Measurements from ENCODE around the gene LSR.

DNA sequence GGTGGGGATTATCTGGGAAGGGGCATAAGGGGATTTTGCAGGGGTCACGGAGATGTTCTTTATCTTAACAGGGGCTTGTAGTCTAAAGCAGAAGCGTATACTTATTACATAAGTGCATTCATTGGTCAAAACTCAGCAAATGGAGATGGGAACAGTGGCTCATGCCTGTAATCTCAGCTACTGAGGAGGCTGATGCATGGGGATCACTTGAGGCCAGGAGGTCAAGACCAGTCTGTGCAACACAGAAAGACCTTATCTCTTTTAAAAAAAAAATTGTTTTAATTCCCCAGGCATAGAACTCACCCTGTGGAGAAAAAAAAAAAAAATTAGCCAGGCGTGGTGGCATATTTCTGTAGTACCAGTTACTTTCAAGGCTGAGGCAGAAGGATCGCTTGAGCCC, 39.2 kb upstream of the LSR start:
- TF ChIP-seq ZFX (IDR thresholded peaks at IDR 0.05) (no peak), SRF (IDR thresholded peaks at IDR 0.05; ENCODE audit: low read depth) (no peak), YY1 (IDR thresholded peaks at IDR 0.05; ENCODE audit: extremely low read depth, insufficient replicate concordance, low read depth, low read length) (no peak), POLR2A (IDR thresholded peaks at IDR 0.05; ENCODE audit: borderline replicate concordance, extremely low read depth, insufficient read depth, insufficient read length) (no peak), CBX3 (IDR thresholded peaks at IDR 0.05; ENCODE audit: low read depth) (no peak), SP1 (IDR thresholded peaks at IDR 0.05; ENCODE audit: low read depth) (no peak), EZH2 (IDR thresholded peaks at IDR 0.05) (no peak), ZNF274 (IDR thresholded peaks at IDR 0.05; ENCODE audit: low read depth, low read length) (no peak)
- TF ChIP-seq, protein P1, sequence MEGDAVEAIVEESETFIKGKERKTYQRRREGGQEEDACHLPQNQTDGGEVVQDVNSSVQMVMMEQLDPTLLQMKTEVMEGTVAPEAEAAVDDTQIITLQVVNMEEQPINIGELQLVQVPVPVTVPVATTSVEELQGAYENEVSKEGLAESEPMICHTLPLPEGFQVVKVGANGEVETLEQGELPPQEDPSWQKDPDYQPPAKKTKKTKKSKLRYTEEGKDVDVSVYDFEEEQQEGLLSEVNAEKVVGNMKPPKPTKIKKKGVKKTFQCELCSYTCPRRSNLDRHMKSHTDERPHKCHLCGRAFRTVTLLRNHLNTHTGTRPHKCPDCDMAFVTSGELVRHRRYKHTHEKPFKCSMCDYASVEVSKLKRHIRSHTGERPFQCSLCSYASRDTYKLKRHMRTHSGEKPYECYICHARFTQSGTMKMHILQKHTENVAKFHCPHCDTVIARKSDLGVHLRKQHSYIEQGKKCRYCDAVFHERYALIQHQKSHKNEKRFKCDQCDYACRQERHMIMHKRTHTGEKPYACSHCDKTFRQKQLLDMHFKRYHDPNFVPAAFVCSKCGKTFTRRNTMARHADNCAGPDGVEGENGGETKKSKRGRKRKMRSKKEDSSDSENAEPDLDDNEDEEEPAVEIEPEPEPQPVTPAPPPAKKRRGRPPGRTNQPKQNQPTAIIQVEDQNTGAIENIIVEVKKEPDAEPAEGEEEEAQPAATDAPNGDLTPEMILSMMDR (IDR thresholded peaks at IDR 0.05 in 2 of 3, conservative IDR thresholded peaks at IDR 0.05 in 1 of 3; ENCODE audit: borderline replicate concordance in 1 of 3, insufficient read depth in 1 of 3, low read depth in 2 of 3, low read length in 2 of 3): no peak
- TF ChIP-seq, protein P2, sequence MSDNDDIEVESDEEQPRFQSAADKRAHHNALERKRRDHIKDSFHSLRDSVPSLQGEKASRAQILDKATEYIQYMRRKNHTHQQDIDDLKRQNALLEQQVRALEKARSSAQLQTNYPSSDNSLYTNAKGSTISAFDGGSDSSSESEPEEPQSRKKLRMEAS (IDR thresholded peaks at IDR 0.05): no peak
- TF ChIP-seq, protein P3, sequence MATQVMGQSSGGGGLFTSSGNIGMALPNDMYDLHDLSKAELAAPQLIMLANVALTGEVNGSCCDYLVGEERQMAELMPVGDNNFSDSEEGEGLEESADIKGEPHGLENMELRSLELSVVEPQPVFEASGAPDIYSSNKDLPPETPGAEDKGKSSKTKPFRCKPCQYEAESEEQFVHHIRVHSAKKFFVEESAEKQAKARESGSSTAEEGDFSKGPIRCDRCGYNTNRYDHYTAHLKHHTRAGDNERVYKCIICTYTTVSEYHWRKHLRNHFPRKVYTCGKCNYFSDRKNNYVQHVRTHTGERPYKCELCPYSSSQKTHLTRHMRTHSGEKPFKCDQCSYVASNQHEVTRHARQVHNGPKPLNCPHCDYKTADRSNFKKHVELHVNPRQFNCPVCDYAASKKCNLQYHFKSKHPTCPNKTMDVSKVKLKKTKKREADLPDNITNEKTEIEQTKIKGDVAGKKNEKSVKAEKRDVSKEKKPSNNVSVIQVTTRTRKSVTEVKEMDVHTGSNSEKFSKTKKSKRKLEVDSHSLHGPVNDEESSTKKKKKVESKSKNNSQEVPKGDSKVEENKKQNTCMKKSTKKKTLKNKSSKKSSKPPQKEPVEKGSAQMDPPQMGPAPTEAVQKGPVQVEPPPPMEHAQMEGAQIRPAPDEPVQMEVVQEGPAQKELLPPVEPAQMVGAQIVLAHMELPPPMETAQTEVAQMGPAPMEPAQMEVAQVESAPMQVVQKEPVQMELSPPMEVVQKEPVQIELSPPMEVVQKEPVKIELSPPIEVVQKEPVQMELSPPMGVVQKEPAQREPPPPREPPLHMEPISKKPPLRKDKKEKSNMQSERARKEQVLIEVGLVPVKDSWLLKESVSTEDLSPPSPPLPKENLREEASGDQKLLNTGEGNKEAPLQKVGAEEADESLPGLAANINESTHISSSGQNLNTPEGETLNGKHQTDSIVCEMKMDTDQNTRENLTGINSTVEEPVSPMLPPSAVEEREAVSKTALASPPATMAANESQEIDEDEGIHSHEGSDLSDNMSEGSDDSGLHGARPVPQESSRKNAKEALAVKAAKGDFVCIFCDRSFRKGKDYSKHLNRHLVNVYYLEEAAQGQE (IDR thresholded peaks at IDR 0.05; ENCODE audit: low read depth): no peak
